ENCODE results near the gene ABCA2. TPM values are rescaled to one million over a fixed set of nuclear protein-coding genes. Genes with fewer than 3 reads are reported as not detected.

Gene ABCA2
- total RNA-seq, 1 experiment from 2014 or later = 114 TPM

- no peak for ATAC-seq
Observed at GRCh38 chr9:137008312-137008711, 19.7 kb downstream of the ABCA2 start.

More at GRCh38 chr9:137008312-137008711, 19.7 kb downstream of the ABCA2 start:
- H3K36me3 ChIP-seq (ENCODE audit: control insufficient read depth in 1 of 2, insufficient read depth in 2 of 2, low read length in 2 of 2) = peaks cover 3 to 6% of the 10 kb centered on the region in 2 experiments; a peak in 3 of 4 replicates
- no peaks in the 10 kb centered on the region for H4K20me1 ChIP-seq (ENCODE audit: insufficient read depth)
- TF ChIP-seq CBX3 (IDR thresholded peaks at IDR 0.05; ENCODE audit: low read depth) = no peak
- TF ChIP-seq POLR2AphosphoS5 (IDR thresholded peaks at IDR 0.05; ENCODE audit: low read depth, low read length) = no peak
- TF ChIP-seq ELF1 (IDR thresholded peaks at IDR 0.05; ENCODE audit: borderline replicate concordance, low read depth) = no peak
- TF ChIP-seq EZH2 (IDR thresholded peaks at IDR 0.05) = no peak
- TF ChIP-seq REST (IDR thresholded peaks at IDR 0.05; ENCODE audit: low read depth) = no peak
- no peak for TF ChIP-seq EGR1 (IDR thresholded peaks at IDR 0.05; ENCODE audit: low read depth)
- TF ChIP-seq ZFX (IDR thresholded peaks at IDR 0.05) = no peak
- TF ChIP-seq RAD21 (IDR thresholded peaks at IDR 0.05; ENCODE audit: low read depth) = no peak
- TF ChIP-seq FOSL1 (IDR thresholded peaks at IDR 0.05; ENCODE audit: low read depth) = no peak
- no peak for TF ChIP-seq ZNF274 (IDR thresholded peaks at IDR 0.05; ENCODE audit: low read depth, low read length)
- no peak for TF ChIP-seq ZBTB33 (IDR thresholded peaks at IDR 0.05; ENCODE audit: extremely low read depth, insufficient replicate concordance, low read length)
- no peak for TF ChIP-seq YY1 (IDR thresholded peaks at IDR 0.05; ENCODE audit: extremely low read depth, insufficient replicate concordance, low read depth, low read length)
- no peak for TF ChIP-seq POLR2A (IDR thresholded peaks at IDR 0.05; ENCODE audit: borderline replicate concordance, extremely low read depth, insufficient read depth, insufficient read length)
- ChIA-PET RAD21 (ENCODE audit: low non-redundant PET in 1 of 2, low total read pairs in 2 of 2, uncharacterized antibody in 2 of 2, unreplicated experiment in 2 of 2) (no interaction called here), POLR2A (no interaction called here), CTCF (no interaction called here)
- no peak for DNase-seq (ENCODE audit: low read depth, low spot score)
- H3K27ac ChIP-seq (ENCODE audit: low read depth, low read length) = no peak overlapping the region
- no peaks in the 10 kb centered on the region for H3K79me2 ChIP-seq (ENCODE audit: insufficient read depth, low read length)
- no peak overlapping the region for H2AFZ ChIP-seq (ENCODE audit: low read depth, low read length, poor library complexity, severe bottlenecking)
- H3K9me2 ChIP-seq (ENCODE audit: insufficient read depth) = no peaks in the 10 kb centered on the region
- no peak overlapping the region for H3K4me2 ChIP-seq (ENCODE audit: low read length)
- H3K27me3 ChIP-seq (ENCODE audit: insufficient read depth, low read length) = no peaks in the 10 kb centered on the region
- no peaks in the 10 kb centered on the region for H3K4me1 ChIP-seq (ENCODE audit: control insufficient read depth in 1 of 2, insufficient read depth in 2 of 2, low read length in 2 of 2)
- intact Hi-C loops (cut with micrococcal nuclease) = no loop called here
- H3K9ac ChIP-seq (ENCODE audit: low read length) = no peak overlapping the region
- no peak overlapping the region for H3K4me3 ChIP-seq (replicated peaks in 1 of 2; ENCODE audit: low read depth in 1 of 2, low read length in 2 of 2)
- H3K9me3 ChIP-seq (ENCODE audit: control insufficient read depth in 1 of 2, insufficient read depth in 1 of 2, low read depth in 1 of 2, low read length in 2 of 2) = peaks cover 0 to 4% of the 10 kb centered on the region in 2 experiments; a peak in 1 of 4 replicates
- BruUV-seq (replicated peaks) = TSS peak; percentile 9

All from HCT116 (cell line).